ENCODE results near the gene CYP19A1. TPM values are rescaled to one million over a fixed set of nuclear protein-coding genes. Genes with fewer than 3 reads are reported as not detected.

Gene CYP19A1
- total and polyA plus RNA-seq, 2 donors (not counting 1 experiment from before 2014, with no cell fraction given) = not detected

DNA sequence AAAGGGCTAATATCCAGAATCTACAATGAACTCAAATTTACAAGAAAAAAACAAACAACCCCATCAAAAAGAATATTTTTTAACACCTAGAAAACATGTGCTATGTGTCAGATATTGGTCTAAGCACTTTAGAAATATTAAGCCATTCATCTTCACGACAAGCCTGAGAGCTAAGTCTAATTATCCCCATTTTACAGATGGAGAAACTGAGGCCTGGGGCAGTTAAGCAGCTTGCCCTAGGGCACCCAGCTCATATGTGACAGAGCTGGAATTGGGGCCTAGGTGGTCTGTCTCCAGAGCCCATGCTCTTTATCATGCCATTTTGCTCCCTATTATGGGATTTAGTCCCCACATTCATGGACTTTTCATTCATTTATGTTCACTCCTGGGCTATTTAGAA, 92.8 kb downstream of the CYP19A1 start:
- Mint-ChIP-seq H3K27ac (no peak overlapping the region), H3K9me3 (ENCODE audit: insufficient read depth) (no peaks in the 10 kb centered on the region), H3K4me3 (no peak overlapping the region), H3K27me3 (peaks cover 26% of the 10 kb centered on the region), H3K4me1 (no peaks in the 10 kb centered on the region)
- ChIA-PET CTCF (no interaction called here), POLR2A (no interaction called here)
- Histone ChIP-seq H3K27me3 (replicated peaks in 1 of 4; ENCODE audit: control extremely low read depth in 1 of 4, control insufficient read depth in 3 of 4, insufficient read depth in 4 of 4, low read length in 3 of 4) (peaks cover 0 to 12% (median 4%) of the 10 kb centered on the region in 4 experiments), H3K4me1 (ENCODE audit: control insufficient read depth in 2 of 2, insufficient read depth in 2 of 2, low read length in 2 of 2) (no peaks in the 10 kb centered on the region), H3K9me3 (ENCODE audit: control extremely low read depth in 1 of 3, control insufficient read depth in 2 of 3, insufficient read depth in 1 of 3, low read length in 2 of 3) (no peaks in the 10 kb centered on the region), H3K27ac (ENCODE audit: low read length in 2 of 2) (no peak overlapping the region), H3K36me3 (replicated peaks in 1 of 2; ENCODE audit: control extremely low read depth in 1 of 2, control insufficient read depth in 1 of 2, extremely low read depth in 1 of 2, insufficient read depth in 2 of 2, low read length in 1 of 2) (no peaks in the 10 kb centered on the region), H3K4me2 (replicated peaks; ENCODE audit: low read depth, low read length, poor library complexity, severe bottlenecking) (no peak overlapping the region), H3K4me3 (ENCODE audit: control extremely low read depth in 1 of 5, extremely low read depth in 1 of 5, insufficient read depth in 1 of 5, low read depth in 2 of 5, low read length in 4 of 5) (no peak overlapping the region), H2AFZ (ENCODE audit: insufficient read depth, low read depth, low read length, poor library complexity, severe bottlenecking) (no peak overlapping the region), H4K20me1 (ENCODE audit: control insufficient read depth, insufficient read depth, low read length, poor library complexity, severe bottlenecking) (no peaks in the 10 kb centered on the region), H3K79me2 (ENCODE audit: control insufficient read depth, insufficient read depth, low read length) (no peaks in the 10 kb centered on the region), H3K9ac (ENCODE audit: low read length) (no peak overlapping the region)
- no peak for ATAC-seq (ENCODE audit: low read depth)
- DNase-seq = no peak
- no peak for TF ChIP-seq EZH2 (IDR thresholded peaks at IDR 0.05; ENCODE audit: borderline replicate concordance, insufficient read depth, low read depth, low read length, poor library complexity, severe bottlenecking)
- TF ChIP-seq, protein P1, sequence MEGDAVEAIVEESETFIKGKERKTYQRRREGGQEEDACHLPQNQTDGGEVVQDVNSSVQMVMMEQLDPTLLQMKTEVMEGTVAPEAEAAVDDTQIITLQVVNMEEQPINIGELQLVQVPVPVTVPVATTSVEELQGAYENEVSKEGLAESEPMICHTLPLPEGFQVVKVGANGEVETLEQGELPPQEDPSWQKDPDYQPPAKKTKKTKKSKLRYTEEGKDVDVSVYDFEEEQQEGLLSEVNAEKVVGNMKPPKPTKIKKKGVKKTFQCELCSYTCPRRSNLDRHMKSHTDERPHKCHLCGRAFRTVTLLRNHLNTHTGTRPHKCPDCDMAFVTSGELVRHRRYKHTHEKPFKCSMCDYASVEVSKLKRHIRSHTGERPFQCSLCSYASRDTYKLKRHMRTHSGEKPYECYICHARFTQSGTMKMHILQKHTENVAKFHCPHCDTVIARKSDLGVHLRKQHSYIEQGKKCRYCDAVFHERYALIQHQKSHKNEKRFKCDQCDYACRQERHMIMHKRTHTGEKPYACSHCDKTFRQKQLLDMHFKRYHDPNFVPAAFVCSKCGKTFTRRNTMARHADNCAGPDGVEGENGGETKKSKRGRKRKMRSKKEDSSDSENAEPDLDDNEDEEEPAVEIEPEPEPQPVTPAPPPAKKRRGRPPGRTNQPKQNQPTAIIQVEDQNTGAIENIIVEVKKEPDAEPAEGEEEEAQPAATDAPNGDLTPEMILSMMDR (IDR thresholded peaks at IDR 0.05) = no peak
- no CpG with 5 or more reads among the region's 1 CpG for WGBS (ENCODE audit: insufficient coverage)
- intact Hi-C loops (cut with micrococcal nuclease) = no loop called here

DNA sequence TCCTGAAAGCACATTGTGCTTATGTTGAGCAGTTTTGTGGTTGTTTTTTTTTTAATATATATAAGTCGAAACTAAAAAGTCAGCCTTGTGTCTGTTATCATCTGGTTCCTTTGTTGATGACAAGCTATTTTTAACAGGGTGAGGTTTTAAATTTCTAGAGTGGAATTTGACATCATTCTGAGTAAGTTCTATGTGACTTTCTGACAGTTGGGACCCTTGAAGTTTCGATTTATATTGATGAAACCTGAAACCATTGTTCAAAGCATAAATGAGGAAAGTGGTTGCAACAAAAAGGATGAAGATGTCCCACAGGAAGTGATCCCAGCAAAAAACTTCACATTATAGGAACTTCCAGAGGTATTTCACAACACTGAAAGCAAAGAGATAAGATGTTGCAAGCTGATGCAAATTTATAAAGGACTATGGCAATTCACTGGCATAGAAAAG, 94.0 kb downstream of the CYP19A1 start:
- Mint-ChIP-seq H3K4me1 (peaks cover 3% of the 10 kb centered on the region), H3K27ac (no peak overlapping the region), H3K27me3 (peaks cover 35% of the 10 kb centered on the region), H3K4me3 (no peak overlapping the region), H3K9me3 (ENCODE audit: insufficient read depth) (no peaks in the 10 kb centered on the region)
- H3K27me3 ChIP-seq (replicated peaks in 1 of 4; ENCODE audit: control extremely low read depth in 1 of 4, control insufficient read depth in 3 of 4, insufficient read depth in 4 of 4, low read length in 3 of 4) = peaks cover 0 to 8% (median 2%) of the 10 kb centered on the region in 4 experiments
- ChIA-PET POLR2A (no interaction called here), CTCF (no interaction called here)
- intact Hi-C loops (cut with micrococcal nuclease) = no loop called here
- H2AFZ ChIP-seq (ENCODE audit: insufficient read depth, low read depth, low read length, poor library complexity, severe bottlenecking) = no peak overlapping the region
- no peak for DNase-seq
- no peak overlapping the region for H3K4me3 ChIP-seq (ENCODE audit: control extremely low read depth in 1 of 5, extremely low read depth in 1 of 5, insufficient read depth in 1 of 5, low read depth in 2 of 5, low read length in 4 of 5)
- H3K79me2 ChIP-seq (ENCODE audit: control insufficient read depth, insufficient read depth, low read length) = no peaks in the 10 kb centered on the region
- TF ChIP-seq, protein P1 (IDR thresholded peaks at IDR 0.05) = no peak
- no peak for TF ChIP-seq EZH2 (IDR thresholded peaks at IDR 0.05; ENCODE audit: borderline replicate concordance, insufficient read depth, low read depth, low read length, poor library complexity, severe bottlenecking)
- H3K36me3 ChIP-seq (replicated peaks in 1 of 2; ENCODE audit: control extremely low read depth in 1 of 2, control insufficient read depth in 1 of 2, extremely low read depth in 1 of 2, insufficient read depth in 2 of 2, low read length in 1 of 2) = no peaks in the 10 kb centered on the region
- ATAC-seq (ENCODE audit: low read depth) = no peak
- WGBS (ENCODE audit: insufficient coverage) = no CpG with 5 or more reads among the region's 2 CpGs
- no peak overlapping the region for H3K4me2 ChIP-seq (replicated peaks; ENCODE audit: low read depth, low read length, poor library complexity, severe bottlenecking)
- no peaks in the 10 kb centered on the region for H3K9me3 ChIP-seq (ENCODE audit: control extremely low read depth in 1 of 3, control insufficient read depth in 2 of 3, insufficient read depth in 1 of 3, low read length in 2 of 3)
- no peaks in the 10 kb centered on the region for H4K20me1 ChIP-seq (ENCODE audit: control insufficient read depth, insufficient read depth, low read length, poor library complexity, severe bottlenecking)
- no peak overlapping the region for H3K27ac ChIP-seq (ENCODE audit: low read length in 2 of 2)
- no peaks in the 10 kb centered on the region for H3K4me1 ChIP-seq (ENCODE audit: control insufficient read depth in 2 of 2, insufficient read depth in 2 of 2, low read length in 2 of 2)
- H3K9ac ChIP-seq (ENCODE audit: low read length) = no peak overlapping the region
